ENCODE measurements around the gene NPPB.
"Not testable (repeated sequence)": the region's sequence is repeated elsewhere in the genome, so short reads cannot be mapped to it uniquely, and the experiment has no call there.

NPPB gene

DNA sequence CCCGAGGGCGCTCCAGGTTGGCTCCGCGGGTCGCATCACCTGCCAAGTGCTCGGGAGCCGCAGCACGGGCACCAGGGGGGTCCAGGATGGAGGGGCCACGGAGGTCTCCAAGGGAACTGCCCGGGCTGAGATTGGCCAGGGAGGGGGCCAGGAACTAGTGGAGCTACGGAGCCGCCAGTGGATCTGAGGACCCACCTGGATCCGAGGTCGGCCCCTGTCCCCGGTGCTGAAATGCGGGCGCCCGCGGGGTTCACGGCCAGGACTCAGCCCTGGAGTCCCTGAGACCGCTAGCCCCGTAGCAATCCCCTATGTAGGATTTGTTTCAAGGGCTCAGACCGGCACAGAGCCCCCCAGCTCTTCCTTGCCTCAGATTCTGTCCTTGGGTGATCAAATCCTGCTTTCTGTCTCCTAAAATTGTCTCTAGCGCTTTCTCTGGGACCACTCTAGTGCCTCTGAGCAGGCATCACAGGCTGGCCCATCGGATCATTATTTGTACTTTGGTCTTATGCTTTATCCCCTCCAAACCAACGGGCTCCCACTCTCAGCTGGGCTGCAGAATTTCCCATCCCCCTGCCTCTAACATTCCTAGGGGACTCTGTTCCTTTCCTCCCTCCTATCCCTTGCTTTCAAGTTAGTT, 40.2 kb upstream of the NPPB start:
- H3K4me3 ChIP-seq (ENCODE audit: low read depth, low read length), result no peak overlapping the region
- TF ChIP-seq, protein P1, sequence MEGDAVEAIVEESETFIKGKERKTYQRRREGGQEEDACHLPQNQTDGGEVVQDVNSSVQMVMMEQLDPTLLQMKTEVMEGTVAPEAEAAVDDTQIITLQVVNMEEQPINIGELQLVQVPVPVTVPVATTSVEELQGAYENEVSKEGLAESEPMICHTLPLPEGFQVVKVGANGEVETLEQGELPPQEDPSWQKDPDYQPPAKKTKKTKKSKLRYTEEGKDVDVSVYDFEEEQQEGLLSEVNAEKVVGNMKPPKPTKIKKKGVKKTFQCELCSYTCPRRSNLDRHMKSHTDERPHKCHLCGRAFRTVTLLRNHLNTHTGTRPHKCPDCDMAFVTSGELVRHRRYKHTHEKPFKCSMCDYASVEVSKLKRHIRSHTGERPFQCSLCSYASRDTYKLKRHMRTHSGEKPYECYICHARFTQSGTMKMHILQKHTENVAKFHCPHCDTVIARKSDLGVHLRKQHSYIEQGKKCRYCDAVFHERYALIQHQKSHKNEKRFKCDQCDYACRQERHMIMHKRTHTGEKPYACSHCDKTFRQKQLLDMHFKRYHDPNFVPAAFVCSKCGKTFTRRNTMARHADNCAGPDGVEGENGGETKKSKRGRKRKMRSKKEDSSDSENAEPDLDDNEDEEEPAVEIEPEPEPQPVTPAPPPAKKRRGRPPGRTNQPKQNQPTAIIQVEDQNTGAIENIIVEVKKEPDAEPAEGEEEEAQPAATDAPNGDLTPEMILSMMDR (IDR thresholded peaks at IDR 0.05; ENCODE audit: low read depth, low read length), result no peak

DNA sequence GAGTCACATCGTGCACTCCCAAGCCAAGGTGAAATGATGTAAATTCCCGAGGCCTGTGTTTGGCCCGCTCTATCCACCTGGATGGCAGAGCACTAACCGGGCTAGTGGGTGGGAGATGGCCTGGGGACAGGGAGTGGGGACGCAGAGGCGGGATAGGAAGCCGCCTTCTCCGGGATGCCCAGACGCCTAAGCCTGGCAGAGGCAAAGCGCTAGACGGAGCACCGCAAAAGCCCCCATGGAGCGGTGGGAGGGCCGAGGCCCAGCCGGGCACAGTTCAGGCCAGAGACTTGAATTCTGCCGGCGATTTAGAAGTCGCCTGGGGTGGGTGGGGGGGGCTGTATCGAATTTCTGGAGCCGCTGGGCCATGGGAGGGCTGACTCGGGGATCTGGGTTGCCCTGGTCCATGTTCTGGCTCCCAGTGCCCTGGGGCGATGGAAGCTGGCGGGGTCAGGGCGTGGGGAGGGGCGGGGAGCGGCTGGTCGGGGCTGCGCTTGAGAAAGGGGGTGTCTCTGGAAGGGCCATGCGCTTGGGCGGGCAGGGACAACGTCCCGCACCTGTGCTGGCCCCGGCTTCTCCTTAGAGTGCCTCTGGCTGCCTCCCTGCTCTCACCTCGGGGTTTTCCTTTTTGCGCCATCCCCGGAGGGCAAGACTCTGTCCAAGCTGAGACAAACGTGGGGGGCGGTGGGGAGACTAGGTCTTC, 39.5 kb upstream of the NPPB start:
- TF ChIP-seq, protein P1 (IDR thresholded peaks at IDR 0.05; ENCODE audit: low read depth, low read length), result no peak
- no peak overlapping the region for H3K4me3 ChIP-seq (ENCODE audit: low read depth, low read length)

DNA sequence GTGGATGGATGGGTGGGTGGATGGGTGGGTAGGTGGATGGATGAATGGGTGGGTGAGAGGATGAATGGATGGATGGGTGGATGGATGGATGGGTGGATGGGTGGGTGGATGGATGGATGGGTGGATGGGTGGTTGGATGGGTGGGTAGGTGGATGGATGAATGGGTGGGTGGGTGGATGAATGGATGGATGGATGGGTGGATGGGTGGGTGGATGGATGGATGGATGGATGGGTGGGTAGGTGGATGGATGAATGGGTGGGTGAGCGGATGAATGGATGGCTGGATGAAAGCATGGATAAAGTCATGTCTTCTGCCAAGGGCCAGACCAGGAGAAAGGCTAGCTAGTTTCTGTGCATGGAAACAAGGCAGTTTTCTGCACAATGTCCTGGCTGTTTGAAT, 35.8 kb upstream of the NPPB start:
- H3K4me3 ChIP-seq (ENCODE audit: low read depth, low read length), result not testable (repeated sequence)

GRCh38 chr1:11893907-11894251, 35.1 kb upstream of the NPPB start:
- no peak overlapping the region for H3K4me3 ChIP-seq (ENCODE audit: low read depth, low read length)
- TF ChIP-seq, protein P1 (IDR thresholded peaks at IDR 0.05; ENCODE audit: low read depth, low read length), result peak; percentile 92

- TF ChIP-seq, protein P1 (IDR thresholded peaks at IDR 0.05; ENCODE audit: low read depth, low read length), result no peak
Observed at GRCh38 chr1:11891433-11892186, 32.9 kb upstream of the NPPB start.

GRCh38 chr1:11888877-11889208, 30.1 kb upstream of the NPPB start:
- TF ChIP-seq, protein P1 (IDR thresholded peaks at IDR 0.05; ENCODE audit: low read depth, low read length), result no peak
- H3K4me3 ChIP-seq (ENCODE audit: low read depth, low read length), result no peak overlapping the region

More at GRCh38 chr1:11891433-11892186, 32.9 kb upstream of the NPPB start:
- no peak overlapping the region for H3K4me3 ChIP-seq (ENCODE audit: low read depth, low read length)

- TF ChIP-seq, protein P1 (IDR thresholded peaks at IDR 0.05; ENCODE audit: low read depth, low read length), result no peak
- H3K4me3 ChIP-seq (ENCODE audit: low read depth, low read length), result no peak overlapping the region
Observed at GRCh38 chr1:11888206-11888876, 29.6 kb upstream of the NPPB start.
